ENCODE results near the gene PRKN. TPM values are rescaled to one million over a fixed set of nuclear protein-coding genes. Genes with fewer than 3 reads are reported as not detected.

Gene PRKN
- total RNA-seq, 1 experiment from 2014 or later, result 0.46 TPM

DNA sequence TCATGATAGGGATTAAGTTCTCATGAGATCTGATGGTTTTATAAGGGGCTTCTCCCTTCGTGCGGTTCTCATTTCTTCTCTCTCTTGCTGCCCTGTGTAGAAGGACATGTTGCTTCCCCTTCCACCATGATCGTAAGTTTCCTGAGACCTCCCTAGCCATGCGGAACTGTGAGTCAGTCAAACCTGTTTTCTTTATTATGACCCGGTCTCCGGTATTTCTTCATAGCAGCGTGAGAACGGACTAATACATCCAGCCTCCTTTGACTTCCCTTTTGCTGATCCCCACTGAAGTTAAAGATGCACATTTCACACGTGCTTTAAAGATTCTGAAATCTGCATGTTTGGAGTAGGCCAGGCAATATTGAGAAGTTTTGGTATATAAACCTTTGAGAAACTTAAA is 543.1 kb downstream of the PRKN start:
- Histone ChIP-seq H3K27ac (ENCODE audit: low read length) (no peak overlapping the region), H3K4me3 (ENCODE audit: low read depth in 2 of 2, low read length in 2 of 2) (no peak overlapping the region), H3K36me3 (ENCODE audit: control insufficient read depth, insufficient read depth, low read length) (no peaks in the 10 kb centered on the region), H3K9me3 (ENCODE audit: control insufficient read depth, insufficient read depth, low read depth, low read length) (no peaks in the 10 kb centered on the region), H3K4me1 (ENCODE audit: control insufficient read depth, insufficient read depth, low read length) (no peaks in the 10 kb centered on the region), H3K27me3 (ENCODE audit: control insufficient read depth, insufficient read depth, low read length) (no peaks in the 10 kb centered on the region)
- POLR2A ChIA-PET, result no interaction called here
- CTCF ChIA-PET, result no interaction called here
- DNase-seq (ENCODE audit: low read depth, low spot score) (no peak), ATAC-seq (no peak)
- TF ChIP-seq POLR2AphosphoS5 (IDR thresholded peaks at IDR 0.05; ENCODE audit: low read depth, low read length) (no peak), SIN3A (IDR thresholded peaks at IDR 0.05; ENCODE audit: borderline replicate concordance, insufficient read depth, low read depth, low read length) (no peak), TCF7L2 (IDR thresholded peaks at IDR 0.05; ENCODE audit: low read depth, low read length) (no peak)
- TF ChIP-seq, protein P1, sequence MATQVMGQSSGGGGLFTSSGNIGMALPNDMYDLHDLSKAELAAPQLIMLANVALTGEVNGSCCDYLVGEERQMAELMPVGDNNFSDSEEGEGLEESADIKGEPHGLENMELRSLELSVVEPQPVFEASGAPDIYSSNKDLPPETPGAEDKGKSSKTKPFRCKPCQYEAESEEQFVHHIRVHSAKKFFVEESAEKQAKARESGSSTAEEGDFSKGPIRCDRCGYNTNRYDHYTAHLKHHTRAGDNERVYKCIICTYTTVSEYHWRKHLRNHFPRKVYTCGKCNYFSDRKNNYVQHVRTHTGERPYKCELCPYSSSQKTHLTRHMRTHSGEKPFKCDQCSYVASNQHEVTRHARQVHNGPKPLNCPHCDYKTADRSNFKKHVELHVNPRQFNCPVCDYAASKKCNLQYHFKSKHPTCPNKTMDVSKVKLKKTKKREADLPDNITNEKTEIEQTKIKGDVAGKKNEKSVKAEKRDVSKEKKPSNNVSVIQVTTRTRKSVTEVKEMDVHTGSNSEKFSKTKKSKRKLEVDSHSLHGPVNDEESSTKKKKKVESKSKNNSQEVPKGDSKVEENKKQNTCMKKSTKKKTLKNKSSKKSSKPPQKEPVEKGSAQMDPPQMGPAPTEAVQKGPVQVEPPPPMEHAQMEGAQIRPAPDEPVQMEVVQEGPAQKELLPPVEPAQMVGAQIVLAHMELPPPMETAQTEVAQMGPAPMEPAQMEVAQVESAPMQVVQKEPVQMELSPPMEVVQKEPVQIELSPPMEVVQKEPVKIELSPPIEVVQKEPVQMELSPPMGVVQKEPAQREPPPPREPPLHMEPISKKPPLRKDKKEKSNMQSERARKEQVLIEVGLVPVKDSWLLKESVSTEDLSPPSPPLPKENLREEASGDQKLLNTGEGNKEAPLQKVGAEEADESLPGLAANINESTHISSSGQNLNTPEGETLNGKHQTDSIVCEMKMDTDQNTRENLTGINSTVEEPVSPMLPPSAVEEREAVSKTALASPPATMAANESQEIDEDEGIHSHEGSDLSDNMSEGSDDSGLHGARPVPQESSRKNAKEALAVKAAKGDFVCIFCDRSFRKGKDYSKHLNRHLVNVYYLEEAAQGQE (IDR thresholded peaks at IDR 0.05; ENCODE audit: insufficient read depth in 1 of 2, low read depth in 2 of 2, low read length in 1 of 2), result no peak
- TF ChIP-seq, protein P2, sequence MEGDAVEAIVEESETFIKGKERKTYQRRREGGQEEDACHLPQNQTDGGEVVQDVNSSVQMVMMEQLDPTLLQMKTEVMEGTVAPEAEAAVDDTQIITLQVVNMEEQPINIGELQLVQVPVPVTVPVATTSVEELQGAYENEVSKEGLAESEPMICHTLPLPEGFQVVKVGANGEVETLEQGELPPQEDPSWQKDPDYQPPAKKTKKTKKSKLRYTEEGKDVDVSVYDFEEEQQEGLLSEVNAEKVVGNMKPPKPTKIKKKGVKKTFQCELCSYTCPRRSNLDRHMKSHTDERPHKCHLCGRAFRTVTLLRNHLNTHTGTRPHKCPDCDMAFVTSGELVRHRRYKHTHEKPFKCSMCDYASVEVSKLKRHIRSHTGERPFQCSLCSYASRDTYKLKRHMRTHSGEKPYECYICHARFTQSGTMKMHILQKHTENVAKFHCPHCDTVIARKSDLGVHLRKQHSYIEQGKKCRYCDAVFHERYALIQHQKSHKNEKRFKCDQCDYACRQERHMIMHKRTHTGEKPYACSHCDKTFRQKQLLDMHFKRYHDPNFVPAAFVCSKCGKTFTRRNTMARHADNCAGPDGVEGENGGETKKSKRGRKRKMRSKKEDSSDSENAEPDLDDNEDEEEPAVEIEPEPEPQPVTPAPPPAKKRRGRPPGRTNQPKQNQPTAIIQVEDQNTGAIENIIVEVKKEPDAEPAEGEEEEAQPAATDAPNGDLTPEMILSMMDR (IDR thresholded peaks at IDR 0.05), result no peak
- in situ Hi-C loops (cut with HindIII; ENCODE audit: low pct_unique_long_range_greater_than_20kb, low sequenced_read_pairs) (no loop called here), intact Hi-C loops (cut with micrococcal nuclease; ENCODE audit: unreplicated experiment) (no loop called here)
- no TSS peak for BruUV-seq (replicated peaks)

DNA sequence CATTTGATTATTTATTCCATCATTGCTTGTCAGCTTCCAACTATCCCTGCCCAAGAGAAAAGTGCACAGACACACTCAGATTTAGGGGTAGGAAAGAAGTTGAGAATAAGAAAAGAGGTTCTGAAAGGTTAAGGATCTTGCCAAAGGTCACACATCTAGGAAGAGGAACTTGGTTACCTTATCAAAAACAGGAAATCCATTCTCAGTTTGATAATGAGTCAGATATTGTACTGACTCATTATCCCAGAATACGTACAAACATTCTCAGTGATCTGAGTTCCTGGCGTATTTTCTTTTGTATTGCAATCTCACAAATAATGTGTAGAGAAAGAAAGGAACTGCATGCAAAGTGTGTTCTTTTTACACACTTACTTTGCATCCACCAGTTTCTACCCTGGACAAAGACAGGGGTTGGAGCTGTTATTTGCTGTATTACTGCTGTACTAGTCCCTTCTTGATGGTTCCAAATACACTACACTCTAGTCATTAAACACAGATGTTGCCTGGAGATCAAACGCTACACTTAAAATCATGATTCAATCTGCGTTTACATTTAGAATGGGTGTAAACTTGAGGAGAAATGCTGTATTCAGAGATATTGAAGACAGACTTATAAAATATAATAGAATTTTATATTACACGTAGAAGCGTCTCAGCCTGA is 545.7 kb downstream of the PRKN start:
- TF ChIP-seq TCF7L2 (IDR thresholded peaks at IDR 0.05; ENCODE audit: low read depth, low read length) (no peak), POLR2AphosphoS5 (IDR thresholded peaks at IDR 0.05; ENCODE audit: low read depth, low read length) (no peak), SIN3A (IDR thresholded peaks at IDR 0.05; ENCODE audit: borderline replicate concordance, insufficient read depth, low read depth, low read length) (no peak)
- TF ChIP-seq, protein P1 (IDR thresholded peaks at IDR 0.05; ENCODE audit: insufficient read depth in 1 of 2, low read depth in 2 of 2, low read length in 1 of 2), result no peak
- TF ChIP-seq, protein P2 (IDR thresholded peaks at IDR 0.05), result no peak
- ChIA-PET POLR2A (no interaction called here), CTCF (no interaction called here)
- intact Hi-C loops (cut with micrococcal nuclease; ENCODE audit: unreplicated experiment), result no loop called here
- Histone ChIP-seq H3K36me3 (ENCODE audit: control insufficient read depth, insufficient read depth, low read length) (no peaks in the 10 kb centered on the region), H3K9me3 (ENCODE audit: control insufficient read depth, insufficient read depth, low read depth, low read length) (no peaks in the 10 kb centered on the region), H3K4me1 (ENCODE audit: control insufficient read depth, insufficient read depth, low read length) (no peaks in the 10 kb centered on the region), H3K27ac (ENCODE audit: low read length) (no peak overlapping the region), H3K27me3 (ENCODE audit: control insufficient read depth, insufficient read depth, low read length) (no peaks in the 10 kb centered on the region), H3K4me3 (ENCODE audit: low read depth in 2 of 2, low read length in 2 of 2) (no peak overlapping the region)
- ATAC-seq (no peak), DNase-seq (ENCODE audit: low read depth, low spot score) (no peak)
- BruUV-seq (replicated peaks), result no TSS peak
- in situ Hi-C loops (cut with HindIII; ENCODE audit: low pct_unique_long_range_greater_than_20kb, low sequenced_read_pairs), result no loop called here
